ENCODE data around the gene TCEA2.

GRCh38 chr20:64035933-64036345 lies 27.1 kb upstream of the TCEA2 start, which contains the start of gene C20orf204:
- no peak for TF ChIP-seq YY1 (IDR thresholded peaks at IDR 0.05; ENCODE audit: insufficient read depth, insufficient read length)
- TF ChIP-seq ZNF274 (IDR thresholded peaks at IDR 0.05; ENCODE audit: low read depth, low read length), result no peak

Measured in NT2/D1 (cell line).